Activated CD8-positive, alpha-beta memory T cell treated with anti-CD3 and anti-CD28 coated beads for 48 hours (primary cell): ENCODE results near the gene CACNG6.

Experiments used
- DNase-seq, 3 experiments: peaks; one replicate each; pipeline ENCODE4 v3.0.0-alpha.2; 2020; ENCODE audit warnings: low read depth in 2 of 3, low spot score in 2 of 3

The CACNG6 gene

DNA sequence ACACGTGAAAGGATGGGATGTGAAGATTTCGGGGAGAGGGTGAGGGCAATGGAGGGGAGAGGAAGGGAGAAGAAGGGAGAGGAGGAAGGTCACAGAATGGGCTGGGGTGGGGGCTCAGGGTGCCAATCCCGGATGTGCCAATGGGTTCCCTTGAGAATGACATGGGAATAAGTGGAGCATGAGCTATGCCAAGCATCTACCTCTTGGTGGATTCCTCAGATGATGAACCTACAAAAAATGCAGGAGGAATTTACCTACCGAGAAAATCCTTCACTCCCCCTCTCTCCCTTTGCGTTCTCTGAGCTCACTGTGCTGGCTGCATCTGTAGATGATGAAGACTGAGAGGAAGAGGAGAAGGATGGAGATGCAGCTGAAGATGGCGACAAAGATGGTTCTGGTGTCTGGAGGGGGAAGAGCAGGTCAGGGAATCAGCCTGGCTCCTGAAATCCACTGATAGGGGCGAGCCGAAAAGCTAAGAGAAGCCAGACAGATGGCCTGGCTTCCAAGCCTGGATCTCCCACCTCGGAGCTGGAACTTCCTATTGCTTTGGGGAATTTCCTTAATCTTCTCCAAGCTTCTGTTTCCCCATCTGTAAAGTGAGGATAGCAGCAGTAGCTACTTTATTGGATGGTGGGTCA lies 50.7 kb downstream of the CACNG6 start:
- DNase-seq, result no peak

DNA sequence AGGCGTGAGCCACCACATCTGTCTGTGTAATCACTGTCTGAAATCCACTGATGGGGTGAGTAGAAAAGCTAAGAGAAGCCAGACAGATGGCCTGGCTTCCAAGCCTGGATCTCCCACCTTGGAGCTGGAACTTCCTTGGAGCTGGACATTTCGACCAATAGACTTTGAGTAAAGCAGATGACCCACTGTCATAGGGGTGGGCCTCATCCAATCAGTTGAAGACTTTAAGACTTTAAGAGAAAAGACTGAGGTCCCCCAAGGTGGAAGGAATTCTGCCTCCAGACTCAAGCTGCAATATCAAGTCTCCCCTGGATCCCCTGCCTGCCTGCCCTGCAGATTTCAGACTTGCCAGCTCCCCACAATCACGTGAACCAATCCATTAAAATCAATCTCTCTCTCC lies 51.6 kb downstream of the CACNG6 start:
- DNase-seq, result no peak

DNA sequence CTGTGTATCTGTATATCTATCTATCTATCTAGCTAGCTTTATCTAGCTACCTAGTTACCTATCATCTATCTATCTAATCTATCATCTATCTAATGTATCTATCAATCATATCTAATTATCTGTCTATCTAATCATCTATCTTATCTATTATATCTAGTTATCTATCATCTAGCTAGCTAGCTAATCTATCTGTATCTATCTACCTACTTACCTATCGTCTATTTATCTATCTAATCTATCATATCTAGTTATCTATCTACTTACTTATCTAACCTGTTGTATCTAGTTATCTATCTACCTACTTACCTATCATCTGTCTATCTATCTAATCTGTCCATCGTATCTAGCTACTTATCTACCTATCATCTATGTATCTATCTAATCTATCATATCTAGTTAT lies 54.3 kb downstream of the CACNG6 start:
- DNase-seq, result no peak

DNA sequence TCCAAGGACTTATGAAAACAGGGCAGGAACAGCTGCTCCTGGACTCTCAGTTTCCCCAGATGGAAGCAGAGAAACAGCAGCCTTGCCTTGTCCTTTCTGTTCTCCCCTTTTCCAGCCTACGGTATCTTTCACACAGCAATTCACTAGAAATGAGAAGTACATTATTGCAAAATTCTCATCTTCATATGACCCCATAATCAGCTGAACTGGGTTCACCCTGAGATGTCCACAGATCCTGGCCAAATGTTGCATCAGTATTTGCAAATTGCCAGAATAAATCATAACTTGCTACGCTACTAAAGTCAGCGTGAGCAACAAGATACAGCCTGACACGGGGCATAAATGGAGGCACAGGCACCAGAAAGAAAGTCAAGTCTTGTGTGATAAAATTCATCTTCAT lies 56.2 kb downstream of the CACNG6 start:
- no peak for DNase-seq
